Coronary artery (tissue), 2 donors: ENCODE results near the gene C16orf96.
"Not testable (repeated sequence)": the region's sequence is repeated elsewhere in the genome, so short reads cannot be mapped to it uniquely, and the experiment has no call there.

Experiments used
- DNase-seq: peaks from one replicate; pipeline ENCODE4 v3.0.0-alpha.2; 2017; ENCODE audit warnings: low spot score
- H3K27ac ChIP-seq, 2 donors: fragments of 200-600 bp; sonication (generic); one replicate each; pipeline ENCODE4 v1.5.1; 2016 to 2019
- H3K4me3 ChIP-seq: fragments of 200-600 bp; sonication (generic); 2 replicates; pipeline ENCODE4 v1.5.1; 2016; ENCODE audit warnings: mild to moderate bottlenecking, moderate library complexity
- TF ChIP-seq, protein P1 (sequence below): fragments of 200-600 bp; sonication (generic); IDR thresholded peaks from one replicate; pipeline ENCODE4 v1.5.1; 2019; ENCODE audit warnings: antibody characterized with exemption

Gene C16orf96

DNA sequence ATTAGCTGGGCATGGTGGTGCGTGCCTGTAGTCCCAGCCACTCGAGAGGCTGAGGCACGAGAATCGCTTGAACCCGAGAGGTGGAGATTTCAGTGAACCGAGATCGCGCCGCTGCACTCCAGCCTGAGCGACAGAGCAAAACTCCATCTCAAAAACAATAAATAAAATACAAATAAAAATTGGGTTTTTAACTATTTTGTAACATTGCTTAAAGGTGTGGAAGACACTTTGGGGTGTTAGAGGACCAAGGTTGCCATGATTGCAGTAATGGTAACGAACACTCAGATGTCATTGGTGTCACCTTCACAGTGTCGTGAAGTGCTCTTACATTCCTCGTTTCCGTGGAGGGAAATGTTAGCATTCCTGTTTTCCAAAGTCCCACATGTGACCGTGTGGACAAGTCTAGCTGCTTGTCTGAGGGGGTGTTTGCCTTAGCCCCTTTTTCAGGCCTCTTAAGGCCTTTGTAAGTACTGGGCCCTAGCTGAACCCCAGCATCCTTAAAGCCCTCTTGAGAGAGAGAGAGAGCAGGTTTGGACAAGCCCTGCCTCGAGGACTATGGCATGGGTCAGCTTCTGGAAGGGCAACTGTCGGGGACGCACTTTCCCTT is 8.6 kb downstream of the C16orf96 start:
- Histone ChIP-seq H3K4me3 (no peak overlapping the region), H3K27ac (no peak overlapping the region)
- DNase-seq, result no peak
- TF ChIP-seq, protein P1, sequence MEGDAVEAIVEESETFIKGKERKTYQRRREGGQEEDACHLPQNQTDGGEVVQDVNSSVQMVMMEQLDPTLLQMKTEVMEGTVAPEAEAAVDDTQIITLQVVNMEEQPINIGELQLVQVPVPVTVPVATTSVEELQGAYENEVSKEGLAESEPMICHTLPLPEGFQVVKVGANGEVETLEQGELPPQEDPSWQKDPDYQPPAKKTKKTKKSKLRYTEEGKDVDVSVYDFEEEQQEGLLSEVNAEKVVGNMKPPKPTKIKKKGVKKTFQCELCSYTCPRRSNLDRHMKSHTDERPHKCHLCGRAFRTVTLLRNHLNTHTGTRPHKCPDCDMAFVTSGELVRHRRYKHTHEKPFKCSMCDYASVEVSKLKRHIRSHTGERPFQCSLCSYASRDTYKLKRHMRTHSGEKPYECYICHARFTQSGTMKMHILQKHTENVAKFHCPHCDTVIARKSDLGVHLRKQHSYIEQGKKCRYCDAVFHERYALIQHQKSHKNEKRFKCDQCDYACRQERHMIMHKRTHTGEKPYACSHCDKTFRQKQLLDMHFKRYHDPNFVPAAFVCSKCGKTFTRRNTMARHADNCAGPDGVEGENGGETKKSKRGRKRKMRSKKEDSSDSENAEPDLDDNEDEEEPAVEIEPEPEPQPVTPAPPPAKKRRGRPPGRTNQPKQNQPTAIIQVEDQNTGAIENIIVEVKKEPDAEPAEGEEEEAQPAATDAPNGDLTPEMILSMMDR, result no peak

DNA sequence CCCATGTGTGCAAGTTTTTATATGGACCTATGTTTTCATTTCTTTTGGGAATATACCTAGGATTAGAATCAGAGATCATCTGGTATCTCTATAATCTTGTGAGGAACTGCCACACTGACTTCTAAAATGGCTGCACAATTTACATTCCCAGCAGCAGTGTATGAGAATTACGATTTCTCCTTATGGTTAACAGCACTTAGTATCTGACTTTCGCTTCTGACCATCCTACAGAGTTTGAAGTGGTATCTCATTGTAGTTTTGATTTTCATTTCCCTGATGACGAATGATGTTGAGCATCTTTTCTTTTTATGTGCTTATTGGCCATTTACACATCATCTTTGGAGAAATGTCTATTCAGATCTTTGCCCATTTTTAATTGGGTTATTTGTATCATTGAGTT is 10.0 kb downstream of the C16orf96 start:
- Histone ChIP-seq H3K4me3 (no peak overlapping the region), H3K27ac (no peak overlapping the region)
- TF ChIP-seq, protein P1, result no peak
- no peak for DNase-seq

DNA sequence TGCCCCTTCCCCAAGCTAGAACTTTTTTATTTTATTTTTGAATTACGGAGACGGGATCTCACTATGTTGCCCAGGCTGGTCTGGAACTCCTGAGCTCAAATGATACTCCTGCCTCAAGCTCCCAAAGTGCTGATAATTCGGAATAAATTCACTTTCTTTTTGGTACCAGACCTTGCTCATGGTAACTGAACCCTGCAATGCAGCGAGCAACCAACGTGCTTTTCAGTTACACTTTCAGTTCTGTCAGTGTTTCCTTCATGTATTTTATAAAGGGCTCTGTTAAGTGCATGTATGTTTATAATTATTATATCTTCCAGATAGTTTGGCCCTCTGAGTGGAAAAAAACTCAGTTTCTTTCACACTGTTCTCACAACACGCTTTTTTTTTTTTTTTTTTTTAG is 13.9 kb downstream of the C16orf96 start:
- TF ChIP-seq, protein P1, result no peak

DNA sequence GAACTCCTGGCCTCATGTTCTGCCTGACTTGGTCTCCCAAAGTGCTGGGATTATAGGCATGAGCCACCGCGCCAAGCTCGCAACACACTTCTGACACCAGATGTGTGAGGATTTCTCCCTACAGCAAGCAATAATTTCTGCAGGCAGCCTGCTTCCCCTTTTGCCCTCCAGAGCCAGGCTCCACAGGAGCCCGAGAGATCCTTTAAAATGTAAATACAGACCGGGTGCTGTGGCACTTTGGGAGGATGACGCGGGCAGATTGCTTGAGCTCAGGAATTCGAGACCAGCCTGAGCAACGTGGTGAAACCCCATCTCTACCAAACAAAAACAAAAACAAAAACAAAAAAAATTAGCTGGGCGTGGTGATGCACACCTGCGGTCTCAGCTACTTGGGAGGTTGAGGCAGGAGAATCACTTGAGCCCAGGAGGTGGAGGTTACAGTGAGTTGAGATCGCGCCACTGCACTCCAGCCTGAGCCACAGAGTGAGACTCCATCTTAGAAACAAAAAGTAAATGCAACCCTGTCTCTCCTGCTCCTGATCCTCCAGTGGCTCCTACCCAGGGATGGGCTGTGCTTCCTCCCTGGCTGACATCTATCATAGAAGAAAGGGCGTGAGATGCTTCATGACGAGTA is 14.7 kb downstream of the C16orf96 start:
- TF ChIP-seq, protein P1, result no peak
- Histone ChIP-seq H3K27ac (no peak overlapping the region), H3K4me3 (no peak overlapping the region)
- no peak for DNase-seq

More for the DNA sequence above, 13.9 kb downstream of the C16orf96 start:
- no peak overlapping the region for H3K27ac ChIP-seq
- H3K4me3 ChIP-seq, result no peak overlapping the region
- DNase-seq, result no peak

DNA sequence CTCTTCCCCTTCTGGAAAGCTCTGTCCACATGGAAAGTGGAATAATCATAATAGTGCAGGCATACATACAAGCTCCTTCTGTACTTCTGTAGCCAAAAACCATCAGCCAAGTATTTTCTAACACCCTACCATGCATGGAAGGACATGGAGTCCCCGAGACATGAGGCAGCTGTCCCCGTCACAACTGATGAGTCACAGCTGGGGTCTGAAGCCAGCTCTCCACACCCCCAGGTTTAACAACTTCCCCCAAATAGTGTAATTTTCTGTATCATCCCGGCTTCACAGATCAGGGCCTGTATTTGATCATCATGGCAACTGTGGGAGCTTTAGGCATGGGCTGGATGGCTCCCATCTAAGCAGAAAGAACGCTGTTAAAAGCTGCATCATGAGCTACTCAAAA is 16.6 kb downstream of the C16orf96 start:
- TF ChIP-seq, protein P1, result no peak
- Histone ChIP-seq H3K27ac (no peak overlapping the region), H3K4me3 (no peak overlapping the region)
- no peak for DNase-seq

DNA sequence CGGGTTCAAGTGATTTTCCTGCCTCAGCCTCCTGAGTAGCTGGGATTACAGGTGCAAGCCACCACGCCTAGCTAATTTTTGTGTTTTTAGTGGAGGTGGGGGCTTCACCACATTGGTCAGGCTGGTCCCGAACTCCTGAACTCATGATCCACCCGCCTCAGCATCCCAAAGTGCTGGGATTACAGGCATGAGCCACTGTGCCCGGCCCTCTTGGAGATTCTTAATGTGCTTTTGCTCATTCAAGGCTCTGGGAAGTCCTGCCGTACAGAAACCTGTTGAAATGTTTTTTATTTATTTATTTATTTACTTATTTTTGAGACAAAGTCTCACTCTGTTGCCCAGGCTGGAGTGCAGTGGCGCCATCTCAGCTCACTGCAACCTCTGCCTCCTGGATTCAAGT is 17.8 kb downstream of the C16orf96 start:
- not testable (repeated sequence) for H3K4me3 ChIP-seq, H3K27ac ChIP-seq, DNase-seq

DNA sequence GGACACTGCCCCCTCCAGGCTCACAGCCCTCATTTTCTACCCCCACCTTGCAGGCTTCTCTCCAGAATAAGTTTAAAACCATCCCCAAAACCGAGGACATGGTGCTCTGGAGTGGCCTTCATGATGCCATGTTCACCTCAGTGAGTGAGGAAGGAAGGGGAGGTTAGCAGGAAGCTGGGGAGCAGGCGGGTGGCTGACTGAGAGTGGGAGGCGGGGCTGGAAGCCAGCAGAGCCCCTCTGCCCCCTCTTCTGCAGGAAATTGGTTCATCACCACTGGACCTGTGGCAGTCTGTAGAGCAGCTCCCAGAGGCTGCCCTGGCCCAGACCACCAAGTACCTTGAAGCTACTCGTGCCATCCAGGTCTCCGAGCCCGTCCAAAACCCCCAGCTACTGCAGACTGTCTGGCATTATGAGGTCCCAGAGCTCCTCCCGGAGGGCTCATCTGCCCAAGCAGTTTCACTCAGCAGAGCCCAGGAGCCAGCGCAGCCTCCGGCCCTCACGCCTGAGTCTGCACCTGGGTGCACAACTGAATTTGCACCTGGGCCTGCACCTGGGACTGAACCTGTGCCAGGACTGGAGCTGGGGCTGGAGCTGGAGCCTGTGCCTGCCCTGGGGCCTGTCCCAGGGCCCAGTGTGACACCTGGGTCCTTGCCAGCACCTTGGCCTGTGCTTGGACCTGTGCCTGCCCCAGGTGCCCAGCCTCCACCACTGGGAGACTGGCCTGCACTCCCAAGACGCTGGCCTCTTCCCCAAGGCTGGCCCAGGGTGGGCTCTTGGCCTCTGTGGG is 19.0 kb downstream of the C16orf96 start:
- TF ChIP-seq, protein P1, result no peak
- Histone ChIP-seq H3K4me3 (no peak overlapping the region), H3K27ac (no peak overlapping the region)
- DNase-seq, result no peak
